ENCODE measurements around the gene RP2.

RP2 gene

DNA sequence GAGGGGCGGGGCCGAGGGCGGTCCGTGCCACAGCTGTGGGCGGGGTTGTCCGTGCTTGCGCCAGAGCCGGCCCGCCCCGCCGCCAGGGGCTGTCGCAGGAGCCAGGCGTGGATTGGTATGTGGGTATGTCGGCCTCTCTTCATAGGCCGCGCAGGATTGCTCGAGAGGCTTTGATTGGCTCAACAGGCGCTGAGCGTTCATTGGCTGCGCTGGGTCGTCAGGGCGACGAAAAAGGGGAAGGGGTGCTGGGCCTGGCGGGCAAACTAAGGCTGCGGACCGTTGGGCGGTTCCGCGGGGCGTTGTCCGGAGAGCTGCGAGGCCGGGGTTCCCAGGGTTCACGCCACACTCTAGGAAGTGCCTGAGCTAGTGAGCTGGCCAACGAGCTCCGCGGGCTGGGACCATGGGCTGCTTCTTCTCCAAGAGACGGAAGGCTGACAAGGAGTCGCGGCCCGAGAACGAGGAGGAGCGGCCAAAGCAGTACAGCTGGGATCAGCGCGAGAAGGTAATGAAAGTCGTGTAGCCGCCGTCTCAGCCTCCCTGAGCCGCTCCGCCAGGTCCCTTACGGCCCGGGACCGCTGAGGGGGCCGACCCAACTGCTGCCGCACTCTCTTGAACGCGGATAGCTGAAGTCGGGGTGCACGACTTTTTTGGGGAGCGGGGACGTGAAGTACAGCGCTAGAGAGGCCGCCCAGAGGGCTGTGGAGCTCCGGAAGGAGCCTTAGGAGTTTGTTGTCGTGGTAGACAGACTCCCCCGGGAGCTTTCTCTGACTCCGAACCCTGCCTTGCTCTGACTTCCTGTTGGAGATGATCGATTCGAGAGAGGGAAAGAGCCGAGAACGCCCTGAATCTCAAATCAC lies at the start of gene RP2:
Gene RP2, plus strand, starts transcription at position 343 of the 857 bp plus-strand sequence. Its CDS starts 58 bp downstream, at position 401.
- Histone ChIP-seq H3K36me3 (ENCODE audit: low read length) (no peaks in the 10 kb centered on the region), H3F3A (ENCODE audit: insufficient read depth) (peaks cover 4% of the 10 kb centered on the region; the same call in 1 of the 2 replicates), H2AFZ (ENCODE audit: low read depth, low read length, severe bottlenecking) (peak within 1 kb of the TSS; percentile 59), H3K27ac (ENCODE audit: low read depth, low read length) (peak within 1 kb of the TSS; percentile 71), H3K9ac (ENCODE audit: low read length) (peak within 1 kb of the TSS; percentile 80), H3K9me2 (replicated peaks; ENCODE audit: insufficient read depth, low read length) (no peaks in the 10 kb centered on the region), H3K79me2 (ENCODE audit: insufficient read depth, low read length) (peaks cover 43% of the 10 kb centered on the region), H3K4me2 (ENCODE audit: low read depth, low read length, poor library complexity, severe bottlenecking) (peak within 1 kb of the TSS; percentile 80), H3K27me3 (ENCODE audit: low read length) (no peaks in the 10 kb centered on the region), H3K4me3 (ENCODE audit: insufficient read depth, low read length, poor library complexity, severe bottlenecking) (peak within 1 kb of the TSS; percentile 89), H3K9me3 (ENCODE audit: insufficient read depth, low read length) (no peaks in the 10 kb centered on the region), H4K20me1 (ENCODE audit: low read depth, low read length) (no peaks in the 10 kb centered on the region)
- TF ChIP-seq, protein P1, sequence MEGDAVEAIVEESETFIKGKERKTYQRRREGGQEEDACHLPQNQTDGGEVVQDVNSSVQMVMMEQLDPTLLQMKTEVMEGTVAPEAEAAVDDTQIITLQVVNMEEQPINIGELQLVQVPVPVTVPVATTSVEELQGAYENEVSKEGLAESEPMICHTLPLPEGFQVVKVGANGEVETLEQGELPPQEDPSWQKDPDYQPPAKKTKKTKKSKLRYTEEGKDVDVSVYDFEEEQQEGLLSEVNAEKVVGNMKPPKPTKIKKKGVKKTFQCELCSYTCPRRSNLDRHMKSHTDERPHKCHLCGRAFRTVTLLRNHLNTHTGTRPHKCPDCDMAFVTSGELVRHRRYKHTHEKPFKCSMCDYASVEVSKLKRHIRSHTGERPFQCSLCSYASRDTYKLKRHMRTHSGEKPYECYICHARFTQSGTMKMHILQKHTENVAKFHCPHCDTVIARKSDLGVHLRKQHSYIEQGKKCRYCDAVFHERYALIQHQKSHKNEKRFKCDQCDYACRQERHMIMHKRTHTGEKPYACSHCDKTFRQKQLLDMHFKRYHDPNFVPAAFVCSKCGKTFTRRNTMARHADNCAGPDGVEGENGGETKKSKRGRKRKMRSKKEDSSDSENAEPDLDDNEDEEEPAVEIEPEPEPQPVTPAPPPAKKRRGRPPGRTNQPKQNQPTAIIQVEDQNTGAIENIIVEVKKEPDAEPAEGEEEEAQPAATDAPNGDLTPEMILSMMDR (IDR thresholded peaks at IDR 0.05; ENCODE audit: insufficient read depth, low read length, poor library complexity, severe bottlenecking), result no peak
- TF ChIP-seq EZH2phosphoT487 (conservative IDR thresholded peaks at IDR 0.05; ENCODE audit: low read length), result no peak

DNA sequence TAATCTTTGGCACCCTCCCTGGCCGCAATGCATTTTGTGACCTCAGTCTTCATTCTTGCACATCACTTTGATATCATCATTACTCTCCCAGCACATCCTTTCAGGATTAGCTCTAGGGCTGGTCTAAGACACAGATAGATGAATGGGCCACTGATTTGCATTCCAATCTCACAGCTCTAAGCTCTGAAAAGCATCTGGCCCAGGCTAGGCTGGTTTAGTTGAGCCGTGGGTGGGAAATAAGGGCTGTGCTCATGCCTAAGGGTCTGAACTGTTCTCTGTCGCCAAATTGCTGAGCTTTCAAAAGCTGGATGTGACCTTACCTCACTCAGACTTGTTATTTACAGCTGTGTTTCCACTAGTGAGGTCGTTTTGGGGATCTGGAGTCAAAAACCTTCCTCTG lies 47.9 kb upstream of the RP2 start:
- no peak overlapping the region for H3K9ac ChIP-seq (ENCODE audit: low read length)
- no peaks in the 10 kb centered on the region for H3K9me3 ChIP-seq (ENCODE audit: insufficient read depth, low read length)
- no peaks in the 10 kb centered on the region for H3K27me3 ChIP-seq (ENCODE audit: low read length)
- H4K20me1 ChIP-seq (ENCODE audit: low read depth, low read length), result no peaks in the 10 kb centered on the region
- no peak overlapping the region for H2AFZ ChIP-seq (ENCODE audit: low read depth, low read length, severe bottlenecking)
- no peaks in the 10 kb centered on the region for H3K36me3 ChIP-seq (ENCODE audit: low read length)
- no peaks in the 10 kb centered on the region for H3K9me2 ChIP-seq (replicated peaks; ENCODE audit: insufficient read depth, low read length)
- no peak overlapping the region for H3K4me3 ChIP-seq (ENCODE audit: insufficient read depth, low read length, poor library complexity, severe bottlenecking)
- no peak overlapping the region for H3K4me2 ChIP-seq (ENCODE audit: low read depth, low read length, poor library complexity, severe bottlenecking)
- TF ChIP-seq EZH2phosphoT487 (conservative IDR thresholded peaks at IDR 0.05; ENCODE audit: low read length), result no peak
- TF ChIP-seq, protein P1 (IDR thresholded peaks at IDR 0.05; ENCODE audit: insufficient read depth, low read length, poor library complexity, severe bottlenecking), result no peak
- H3F3A ChIP-seq (ENCODE audit: insufficient read depth), result no peaks in the 10 kb centered on the region
- no peaks in the 10 kb centered on the region for H3K79me2 ChIP-seq (ENCODE audit: insufficient read depth, low read length)
- H3K27ac ChIP-seq (ENCODE audit: low read depth, low read length), result no peak overlapping the region

DNA sequence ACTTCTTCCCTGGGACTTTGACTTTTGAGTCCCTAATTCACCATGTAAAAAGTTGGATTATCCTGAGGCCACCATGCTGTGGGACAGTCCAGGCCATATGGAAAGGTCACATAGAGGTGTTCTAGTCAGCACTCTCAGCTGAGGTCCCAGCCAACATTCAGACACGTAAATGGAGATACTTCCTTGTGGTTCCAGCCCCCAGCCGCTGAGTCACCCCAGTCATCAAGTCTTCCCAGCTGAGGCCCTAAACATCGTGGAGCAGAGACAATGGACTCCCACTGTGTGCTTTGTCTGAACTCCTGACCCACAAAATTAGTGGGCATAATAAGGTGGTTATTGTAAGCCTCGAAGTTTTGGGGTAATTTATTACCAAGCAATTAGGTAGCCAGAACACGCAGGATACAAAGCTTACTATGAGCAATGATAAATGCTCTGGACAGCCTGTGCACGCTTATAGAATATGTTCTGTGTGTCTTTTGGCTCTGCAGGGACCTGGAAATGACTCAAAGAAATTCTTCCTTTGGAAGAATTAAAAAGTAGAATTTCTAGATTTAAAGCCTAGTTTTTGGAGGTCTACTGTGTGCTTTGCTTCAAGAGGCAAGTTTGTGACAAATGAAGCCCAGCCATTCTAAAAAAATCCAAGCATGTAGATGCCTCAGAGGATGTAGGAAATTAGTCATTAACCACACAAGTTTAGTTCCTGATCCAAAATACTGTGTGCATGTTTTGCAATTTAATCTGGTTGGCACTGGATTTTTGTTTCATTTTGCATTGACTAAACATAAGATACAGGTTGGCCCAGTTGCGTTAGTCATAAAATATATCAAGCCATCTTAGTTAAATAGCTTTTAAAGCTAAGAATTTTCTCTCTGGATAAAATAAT lies 44.7 kb upstream of the RP2 start:
- no peaks in the 10 kb centered on the region for H3K36me3 ChIP-seq (ENCODE audit: low read length)
- H3K27ac ChIP-seq (ENCODE audit: low read depth, low read length), result no peak overlapping the region
- H3K9ac ChIP-seq (ENCODE audit: low read length), result no peak overlapping the region
- H3F3A ChIP-seq (ENCODE audit: insufficient read depth), result no peaks in the 10 kb centered on the region
- no peaks in the 10 kb centered on the region for H4K20me1 ChIP-seq (ENCODE audit: low read depth, low read length)
- H3K79me2 ChIP-seq (ENCODE audit: insufficient read depth, low read length), result no peaks in the 10 kb centered on the region
- H3K4me3 ChIP-seq (ENCODE audit: insufficient read depth, low read length, poor library complexity, severe bottlenecking), result no peak overlapping the region
- H2AFZ ChIP-seq (ENCODE audit: low read depth, low read length, severe bottlenecking), result no peak overlapping the region
- no peaks in the 10 kb centered on the region for H3K9me2 ChIP-seq (replicated peaks; ENCODE audit: insufficient read depth, low read length)
- TF ChIP-seq, protein P1 (IDR thresholded peaks at IDR 0.05; ENCODE audit: insufficient read depth, low read length, poor library complexity, severe bottlenecking), result no peak
- TF ChIP-seq EZH2phosphoT487 (conservative IDR thresholded peaks at IDR 0.05; ENCODE audit: low read length), result no peak
- no peaks in the 10 kb centered on the region for H3K27me3 ChIP-seq (ENCODE audit: low read length)
- no peak overlapping the region for H3K4me2 ChIP-seq (ENCODE audit: low read depth, low read length, poor library complexity, severe bottlenecking)
- no peaks in the 10 kb centered on the region for H3K9me3 ChIP-seq (ENCODE audit: insufficient read depth, low read length)
